Transverse colon (tissue), 4 donors: Measurements from ENCODE around the gene BTF3. TPM values are rescaled to one million over a fixed set of nuclear protein-coding genes. Genes with fewer than 3 reads are reported as not detected.
"Not testable (repeated sequence)": the region's sequence is repeated elsewhere in the genome, so short reads cannot be mapped to it uniquely, and the experiment has no call there.

Source experiments
- DNase-seq: peaks from one replicate; pipeline ENCODE4 v3.0.0-alpha.2; 2019
- H3K27ac ChIP-seq, 4 donors: fragments of 200-600 bp; sonication (generic); 2 replicates each; pipeline ENCODE4 v1.5.1; 2016 to 2018; ENCODE audit warnings: inconsistent platforms in 4 of 4
- H3K27me3 ChIP-seq: fragments of 200-600 bp; sonication (generic); 2 replicates; pipeline ENCODE4 v1.5.1; 2017; ENCODE audit warnings: inconsistent platforms
- H3K36me3 ChIP-seq, 4 donors: fragments of 200-600 bp; sonication (generic); 2 replicates each; pipeline ENCODE4 v1.5.1; 2017 to 2019; ENCODE audit warnings: inconsistent platforms in 4 of 4
- H3K4me1 ChIP-seq, 4 donors: fragments of 200-600 bp; sonication (generic); 2 replicates each; pipeline ENCODE4 v1.5.1; 2017 to 2020; ENCODE audit warnings: inconsistent platforms in 4 of 4
- H3K4me3 ChIP-seq, 4 donors: fragments of 200-600 bp; sonication (generic); 1 replicate in 1 of 4; 2 replicates in 3 of 4; pipeline versions ENCODE4 v1.5.1 to v1.6.1; 2017 to 2019; ENCODE audit warnings: inconsistent platforms in 4 of 4
- H3K9me3 ChIP-seq, 2 donors: fragments of 200-600 bp; sonication (generic); 2 replicates each; pipeline ENCODE4 v1.5.1; 2017 to 2019; ENCODE audit warnings: inconsistent platforms in 2 of 2
- CTCF ChIP-seq, 5 experiments: fragments of 200-600 bp in 3 of 5; fragments of 450-650 bp in 2 of 5; sonication (generic) in 3 of 5; IDR thresholded peaks; 1 replicate in 2 of 5; 2 replicates in 3 of 5; pipeline ENCODE4 v1.5.1; 2016 to 2017; ENCODE audit warnings: antibody characterized with exemption in 5 of 5, inconsistent platforms in 3 of 5, mild to moderate bottlenecking in 2 of 5, moderate library complexity in 1 of 5
- EP300 ChIP-seq: sonication (generic); formaldehyde crosslinking; IDR thresholded peaks from one replicate; pipeline ENCODE4 v1.6.1; 2017; ENCODE audit warnings: antibody characterized with exemption, low read depth
- POLR2A ChIP-seq: fragments of 450-650 bp; IDR thresholded peaks from one replicate; pipeline ENCODE4 v1.6.1; 2016; ENCODE audit warnings: antibody characterized with exemption, mild to moderate bottlenecking, moderate library complexity
- POLR2AphosphoS5 ChIP-seq, 3 donors: sonication (generic); formaldehyde crosslinking; IDR thresholded peaks; one replicate each; pipeline ENCODE4 v1.6.1; 2016; ENCODE audit warnings: antibody characterized with exemption in 3 of 3
- WGBS, 2 donors: methylation state at CpG; one replicate each; pipeline ENCODE4 v1.1.5; 2018; ENCODE audit warnings: low coverage in 1 of 2; 5-methylcytosine and 5-hydroxymethylcytosine counted together
- in situ Hi-C, 4 donors: fragments of 200-750 bp; cut with MboI; loops; one replicate each; pipeline versions ENCODE4 v1.15.0 to v1.15.1; 2017; ENCODE audit warnings: low sequenced_read_pairs in 3 of 4, low pct_ligation_motif_present in 1 of 4, low pct_unique_long_range_greater_than_20kb in 1 of 4
- intact Hi-C: fragments of 100-400 bp; cut with DNase I; formaldehyde crosslinking; loops from one replicate; pipeline ENCODE4 v1.15.1; 2023; ENCODE audit warnings: low total_unique reads
- total RNA-seq, 4 donors: library from RNA; depleted of rRNA; stranded (reverse); fragments of >200 nt; gene quantifications; one replicate each; pipeline ENCODE4 v1.1.0, GENCODE V29; 2016

Gene BTF3
- total RNA-seq, 4 donors from 2014 or later: 312 to 416 (median 396) TPM

GRCh38 chr5:73484511-73484910, 13.7 kb upstream of the BTF3 start:
- in situ Hi-C loops: no loop called here
- Histone ChIP-seq H3K9me3 (no peaks in the 10 kb centered on the region), H3K4me1 (no peaks in the 10 kb centered on the region), H3K4me3 (no peak overlapping the region), H3K27me3 (peaks cover 33% of the 10 kb centered on the region), H3K36me3 (no peaks in the 10 kb centered on the region), H3K27ac (no peak overlapping the region)
- 95% methylated on average over 1 of the region's 1 CpG; no CpG with 5 or more reads in 1 of the 2 donors for WGBS, 2 donors
- intact Hi-C loops: no loop called here
- DNase-seq: no peak
- no peak for TF ChIP-seq POLR2AphosphoS5 (IDR thresholded peaks at IDR 0.05)
- TF ChIP-seq EP300: no peak
- no peak for TF ChIP-seq CTCF (IDR thresholded peaks at IDR 0.05)
- no peak for TF ChIP-seq POLR2A

DNA sequence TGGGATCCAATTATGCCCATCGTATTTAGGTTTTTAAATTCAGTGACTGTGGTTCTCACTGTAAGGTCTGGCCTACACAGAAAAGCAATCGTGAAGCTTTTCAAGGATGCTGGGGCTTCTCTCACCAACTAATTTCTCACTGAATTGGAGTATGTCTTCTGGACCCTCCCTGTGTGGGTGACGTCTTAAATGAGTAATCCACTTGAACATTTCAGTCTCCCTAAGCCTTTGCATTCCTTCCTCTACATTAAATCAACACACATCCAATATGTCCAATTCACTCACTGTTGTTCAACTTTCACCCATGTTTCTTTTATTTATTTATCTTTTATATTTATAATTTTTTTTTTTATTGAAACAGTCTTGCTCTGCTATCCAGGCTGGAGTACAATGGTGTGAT, 12.5 kb upstream of the BTF3 start:
- Histone ChIP-seq H3K27ac (no peak overlapping the region), H3K9me3 (no peaks in the 10 kb centered on the region), H3K4me1 (no peaks in the 10 kb centered on the region), H3K27me3 (peaks cover 31% of the 10 kb centered on the region), H3K4me3 (no peak overlapping the region), H3K36me3 (no peaks in the 10 kb centered on the region)
- TF ChIP-seq EP300 (no peak), CTCF (IDR thresholded peaks at IDR 0.05) (no peak), POLR2AphosphoS5 (IDR thresholded peaks at IDR 0.05) (no peak), POLR2A (no peak)
- no peak for DNase-seq
- in situ Hi-C loops (no loop called here), intact Hi-C loops (no loop called here)
- 90 to 100% methylated on average over 2 to 3 of the region's 3 CpGs for WGBS, 2 donors

DNA sequence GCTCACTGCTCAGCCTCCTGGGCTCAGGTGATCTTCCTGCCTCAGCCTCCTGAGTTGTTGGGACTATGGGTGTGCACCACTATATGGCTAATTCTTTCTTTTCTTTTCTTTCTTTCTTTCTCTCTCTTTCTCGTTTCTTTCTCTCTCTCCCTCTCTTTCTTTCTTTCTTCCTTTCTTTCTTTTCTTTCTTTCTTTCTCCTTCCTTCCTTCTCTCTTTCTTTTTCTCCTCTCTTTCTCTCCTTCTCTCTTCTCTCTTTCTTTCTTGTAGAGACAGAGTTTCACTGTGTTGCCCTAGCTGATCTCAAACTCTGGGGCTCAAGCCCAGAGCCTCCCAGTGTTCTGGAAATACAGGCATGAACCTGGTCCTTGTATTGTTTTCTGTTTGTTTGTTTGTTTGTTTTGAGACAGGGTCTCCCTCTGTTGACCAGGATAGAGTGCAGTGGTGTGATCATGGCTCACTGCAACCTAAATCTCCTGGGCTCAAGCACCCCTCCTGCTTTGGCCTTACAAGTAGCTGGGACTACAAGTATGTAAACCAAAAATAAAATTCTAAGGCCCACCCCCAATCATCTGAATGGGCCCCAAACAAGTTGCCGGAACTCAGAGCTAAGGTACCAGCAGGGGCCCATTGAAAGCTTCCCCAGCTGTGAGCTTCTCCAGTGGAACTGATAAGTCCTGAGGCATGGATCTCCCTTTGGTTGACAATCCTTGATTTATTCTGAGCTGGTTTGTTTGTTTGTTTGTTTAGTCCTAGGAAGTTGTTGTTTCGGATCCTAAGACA, 11.9 kb upstream of the BTF3 start:
- Histone ChIP-seq H3K27me3 (peaks cover 26% of the 10 kb centered on the region), H3K36me3 (no peaks in the 10 kb centered on the region), H3K9me3 (no peaks in the 10 kb centered on the region), H3K27ac (no peak overlapping the region), H3K4me3 (no peak overlapping the region), H3K4me1 (no peaks in the 10 kb centered on the region)
- in situ Hi-C loops: no loop called here
- WGBS, 2 donors: 85% methylated on average over 3 of the region's 3 CpGs; no CpG with 5 or more reads in 1 of the 2 donors
- intact Hi-C loops: no loop called here
- no peak for TF ChIP-seq CTCF (IDR thresholded peaks at IDR 0.05)
- no peak for TF ChIP-seq EP300
- no peak for TF ChIP-seq POLR2AphosphoS5 (IDR thresholded peaks at IDR 0.05)
- no peak for TF ChIP-seq POLR2A
- no peak for DNase-seq

- H3K9me3 ChIP-seq, in situ Hi-C loops, H3K4me3 ChIP-seq, H3K36me3 ChIP-seq, DNase-seq, H3K4me1 ChIP-seq, H3K27ac ChIP-seq, intact Hi-C loops: not testable (repeated sequence)
- peaks cover 34% of the 10 kb centered on the region for H3K27me3 ChIP-seq
- 68% methylated on average over 4 of the region's 4 CpGs; no CpG with 5 or more reads in 1 of the 2 donors for WGBS, 2 donors
Measured at GRCh38 chr5:73487257-73487656, 11.0 kb upstream of the BTF3 start.

DNA sequence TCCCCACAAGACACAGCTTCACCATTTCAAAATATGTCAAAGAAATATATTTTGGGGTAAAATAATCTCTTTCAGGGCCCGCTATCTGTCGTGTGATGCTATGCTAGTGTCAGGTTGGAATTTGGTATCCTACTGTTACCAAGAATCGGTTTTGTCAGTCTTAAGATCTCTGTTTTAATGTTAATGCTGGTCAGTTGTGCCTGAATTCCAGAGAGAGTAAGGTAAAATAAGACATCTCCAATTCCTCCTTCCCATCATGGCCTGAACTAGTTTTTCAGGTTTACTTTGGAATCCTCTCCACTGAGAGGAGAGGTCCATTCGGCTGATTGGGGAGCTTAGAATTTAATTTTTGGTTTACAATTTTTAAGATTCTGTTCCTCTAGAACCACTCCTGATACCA, 10.4 kb upstream of the BTF3 start:
- H3K27ac ChIP-seq: no peak overlapping the region
- H3K9me3 ChIP-seq: no peaks in the 10 kb centered on the region
- no peaks in the 10 kb centered on the region for H3K36me3 ChIP-seq
- intact Hi-C loops (no loop called here), in situ Hi-C loops (no loop called here)
- peaks cover 38% of the 10 kb centered on the region for H3K27me3 ChIP-seq
- WGBS, 2 donors: 66 to 70% methylated on average over 4 of the region's 4 CpGs
- TF ChIP-seq POLR2AphosphoS5 (IDR thresholded peaks at IDR 0.05): no peak
- TF ChIP-seq CTCF (IDR thresholded peaks at IDR 0.05): no peak
- no peak for TF ChIP-seq POLR2A
- TF ChIP-seq EP300: no peak
- DNase-seq: no peak
- H3K4me3 ChIP-seq: no peak overlapping the region
- H3K4me1 ChIP-seq: no peaks in the 10 kb centered on the region
